SK-N-SH treated with all-trans-retinoic acid at 6 μM for 48 hours (cell line): Measurements from ENCODE around the gene NINL.

Experiments
- ATAC-seq: fragments of 200-7000 bp; cut with Tn5 transposase; 3 replicates; pipeline ENCODE4 v1.9.1; 2020; ENCODE audit warnings: mild to moderate bottlenecking, moderate library complexity
- ARNTL ChIP-seq: fragments of 450-650 bp; formaldehyde crosslinking; IDR thresholded peaks from 2 replicates; pipeline ENCODE4 v1.5.0; 2020; ENCODE audit warnings: low read depth, mild to moderate bottlenecking, moderate library complexity, borderline replicate concordance
- BACH2 ChIP-seq: fragments of 250-450 bp; sonication (Bioruptor Pico); IDR thresholded peaks from 2 replicates; pipeline ENCODE4 v1.9.0; 2021; ENCODE audit warnings: mild to moderate bottlenecking, borderline replicate concordance
- CSDC2 ChIP-seq: fragments of 250-450 bp; sonication (Bioruptor Pico); IDR thresholded peaks from 2 replicates; pipeline ENCODE4 v1.5.0; 2020; ENCODE audit warnings: mild to moderate bottlenecking, moderate library complexity
- ESRRG ChIP-seq: fragments of 250-450 bp; sonication (Bioruptor Pico); IDR thresholded peaks from 2 replicates; pipeline ENCODE4 v1.6.1; 2021; ENCODE audit warnings: mild to moderate bottlenecking
- GLIS3 ChIP-seq: fragments of 250-450 bp; sonication (Bioruptor Pico); IDR thresholded peaks from 2 replicates; pipeline ENCODE4 v1.5.0; 2020; ENCODE audit warnings: mild to moderate bottlenecking, moderate library complexity
- ISL1 ChIP-seq: fragments of 250-450 bp; sonication (Bioruptor Pico); IDR thresholded peaks from 2 replicates; pipeline ENCODE4 v2.1.2; 2022; ENCODE audit warnings: mild to moderate bottlenecking, moderate library complexity
- OSR1 ChIP-seq: fragments of 250-450 bp; sonication (Bioruptor Pico); IDR thresholded peaks from 2 replicates; pipeline ENCODE4 v1.8.0; 2022; ENCODE audit warnings: moderate library complexity, mild to moderate bottlenecking, inconsistent platforms
- PPARA ChIP-seq: fragments of 250-450 bp; sonication (Bioruptor Pico); IDR thresholded peaks from 2 replicates; pipeline ENCODE4 v1.5.0; 2020; ENCODE audit warnings: mild to moderate bottlenecking, borderline replicate concordance
- SNAI2 ChIP-seq: fragments of 250-450 bp; sonication (Bioruptor Pico); IDR thresholded peaks from 2 replicates; pipeline ENCODE4 v1.5.0; 2020; ENCODE audit warnings: mild to moderate bottlenecking, moderate library complexity
- TCF4 ChIP-seq: fragments of 250-450 bp; sonication (Bioruptor Pico); IDR thresholded peaks from 2 replicates; pipeline ENCODE4 v1.8.0; 2021; ENCODE audit warnings: mild to moderate bottlenecking, moderate library complexity, borderline replicate concordance
- TOX ChIP-seq: fragments of 250-450 bp; sonication (Bioruptor Pico); IDR thresholded peaks from 2 replicates; pipeline ENCODE4 v1.8.0; 2021; ENCODE audit warnings: mild to moderate bottlenecking, moderate library complexity, borderline replicate concordance
- ZC3H10 ChIP-seq: fragments of 250-450 bp; sonication (Bioruptor Pico); IDR thresholded peaks from 2 replicates; pipeline ENCODE4 v1.5.1; 2021; ENCODE audit warnings: mild to moderate bottlenecking, moderate library complexity
- ZFP3 ChIP-seq: fragments of 250-450 bp; sonication (Bioruptor Pico); IDR thresholded peaks from 2 replicates; pipeline ENCODE4 v1.5.0; 2020; ENCODE audit warnings: mild to moderate bottlenecking, moderate library complexity
- ZNF565 ChIP-seq: fragments of 450-650 bp; formaldehyde crosslinking; conservative IDR thresholded peaks from 2 replicates; pipeline ENCODE4 v1.5.0; 2020; ENCODE audit warnings: low read depth, mild to moderate bottlenecking, moderate library complexity
- ZNF70 ChIP-seq: fragments of 450-650 bp; formaldehyde crosslinking; IDR thresholded peaks from 2 replicates; pipeline ENCODE4 v1.5.0; 2020; ENCODE audit warnings: mild to moderate bottlenecking, moderate library complexity
- ZNF8 ChIP-seq: fragments of 450-650 bp; formaldehyde crosslinking; IDR thresholded peaks from 2 replicates; pipeline ENCODE4 v1.5.0; 2020; ENCODE audit warnings: mild to moderate bottlenecking, moderate library complexity
- TF ChIP-seq, protein P1 (sequence below): fragments of 250-450 bp; sonication (Bioruptor Pico); IDR thresholded peaks from 2 replicates; pipeline ENCODE4 v1.8.0; 2020; ENCODE audit warnings: mild to moderate bottlenecking, moderate library complexity, borderline replicate concordance
- TF ChIP-seq, protein P2 (sequence below): fragments of 250-450 bp; sonication (Bioruptor Pico); IDR thresholded peaks from 2 replicates; pipeline ENCODE4 v1.5.0; 2020; ENCODE audit warnings: mild to moderate bottlenecking, moderate library complexity
- TF ChIP-seq, protein P3 (sequence below): fragments of 250-450 bp; sonication (Bioruptor Pico); IDR thresholded peaks from 2 replicates; pipeline ENCODE4 v1.5.1; 2020; ENCODE audit warnings: low read depth, mild to moderate bottlenecking, moderate library complexity
- TF ChIP-seq, protein P4 (sequence below): fragments of 250-450 bp; sonication (Bioruptor Pico); IDR thresholded peaks from 2 replicates; pipeline ENCODE4 v1.5.1; 2021; ENCODE audit warnings: mild to moderate bottlenecking, moderate library complexity
- TF ChIP-seq, protein P5 (sequence below): fragments of 250-450 bp; sonication (Bioruptor Pico); IDR thresholded peaks from 2 replicates; pipeline ENCODE4 v1.8.0; 2021; ENCODE audit warnings: low read depth, mild to moderate bottlenecking, moderate library complexity, borderline replicate concordance

Gene NINL

DNA sequence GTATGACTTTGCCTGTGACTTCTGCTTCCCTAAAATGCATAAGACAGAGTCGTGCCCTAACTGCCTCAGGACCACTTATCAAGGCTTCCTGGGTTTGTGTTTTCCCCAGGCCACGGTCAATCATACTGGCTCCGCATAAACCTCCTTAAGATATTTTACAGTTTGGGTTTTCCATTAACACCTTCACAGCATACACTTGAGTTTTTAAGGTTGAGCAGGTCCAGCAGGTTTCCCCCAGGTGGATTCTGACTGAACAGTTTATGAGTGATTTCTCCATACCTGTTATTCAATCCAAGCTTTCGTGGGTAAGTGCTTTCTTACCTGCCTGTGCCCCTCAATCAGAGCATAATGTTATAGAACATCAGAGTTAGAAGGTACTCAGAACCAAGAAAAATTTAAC, 39.3 kb downstream of the NINL start:
- TF ChIP-seq, protein P1, sequence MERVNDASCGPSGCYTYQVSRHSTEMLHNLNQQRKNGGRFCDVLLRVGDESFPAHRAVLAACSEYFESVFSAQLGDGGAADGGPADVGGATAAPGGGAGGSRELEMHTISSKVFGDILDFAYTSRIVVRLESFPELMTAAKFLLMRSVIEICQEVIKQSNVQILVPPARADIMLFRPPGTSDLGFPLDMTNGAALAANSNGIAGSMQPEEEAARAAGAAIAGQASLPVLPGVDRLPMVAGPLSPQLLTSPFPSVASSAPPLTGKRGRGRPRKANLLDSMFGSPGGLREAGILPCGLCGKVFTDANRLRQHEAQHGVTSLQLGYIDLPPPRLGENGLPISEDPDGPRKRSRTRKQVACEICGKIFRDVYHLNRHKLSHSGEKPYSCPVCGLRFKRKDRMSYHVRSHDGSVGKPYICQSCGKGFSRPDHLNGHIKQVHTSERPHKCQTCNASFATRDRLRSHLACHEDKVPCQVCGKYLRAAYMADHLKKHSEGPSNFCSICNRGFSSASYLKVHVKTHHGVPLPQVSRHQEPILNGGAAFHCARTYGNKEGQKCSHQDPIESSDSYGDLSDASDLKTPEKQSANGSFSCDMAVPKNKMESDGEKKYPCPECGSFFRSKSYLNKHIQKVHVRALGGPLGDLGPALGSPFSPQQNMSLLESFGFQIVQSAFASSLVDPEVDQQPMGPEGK, result no peak
- TF ChIP-seq ISL1 (CRISPR knock-in tag) (no peak), ZNF565 (CRISPR knock-in tag) (no peak), ARNTL (no peak)
- TF ChIP-seq, protein P2, sequence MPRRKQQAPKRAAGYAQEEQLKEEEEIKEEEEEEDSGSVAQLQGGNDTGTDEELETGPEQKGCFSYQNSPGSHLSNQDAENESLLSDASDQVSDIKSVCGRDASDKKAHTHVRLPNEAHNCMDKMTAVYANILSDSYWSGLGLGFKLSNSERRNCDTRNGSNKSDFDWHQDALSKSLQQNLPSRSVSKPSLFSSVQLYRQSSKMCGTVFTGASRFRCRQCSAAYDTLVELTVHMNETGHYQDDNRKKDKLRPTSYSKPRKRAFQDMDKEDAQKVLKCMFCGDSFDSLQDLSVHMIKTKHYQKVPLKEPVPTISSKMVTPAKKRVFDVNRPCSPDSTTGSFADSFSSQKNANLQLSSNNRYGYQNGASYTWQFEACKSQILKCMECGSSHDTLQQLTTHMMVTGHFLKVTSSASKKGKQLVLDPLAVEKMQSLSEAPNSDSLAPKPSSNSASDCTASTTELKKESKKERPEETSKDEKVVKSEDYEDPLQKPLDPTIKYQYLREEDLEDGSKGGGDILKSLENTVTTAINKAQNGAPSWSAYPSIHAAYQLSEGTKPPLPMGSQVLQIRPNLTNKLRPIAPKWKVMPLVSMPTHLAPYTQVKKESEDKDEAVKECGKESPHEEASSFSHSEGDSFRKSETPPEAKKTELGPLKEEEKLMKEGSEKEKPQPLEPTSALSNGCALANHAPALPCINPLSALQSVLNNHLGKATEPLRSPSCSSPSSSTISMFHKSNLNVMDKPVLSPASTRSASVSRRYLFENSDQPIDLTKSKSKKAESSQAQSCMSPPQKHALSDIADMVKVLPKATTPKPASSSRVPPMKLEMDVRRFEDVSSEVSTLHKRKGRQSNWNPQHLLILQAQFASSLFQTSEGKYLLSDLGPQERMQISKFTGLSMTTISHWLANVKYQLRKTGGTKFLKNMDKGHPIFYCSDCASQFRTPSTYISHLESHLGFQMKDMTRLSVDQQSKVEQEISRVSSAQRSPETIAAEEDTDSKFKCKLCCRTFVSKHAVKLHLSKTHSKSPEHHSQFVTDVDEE (CRISPR knock-in tag), result no peak
- TF ChIP-seq, protein P3, sequence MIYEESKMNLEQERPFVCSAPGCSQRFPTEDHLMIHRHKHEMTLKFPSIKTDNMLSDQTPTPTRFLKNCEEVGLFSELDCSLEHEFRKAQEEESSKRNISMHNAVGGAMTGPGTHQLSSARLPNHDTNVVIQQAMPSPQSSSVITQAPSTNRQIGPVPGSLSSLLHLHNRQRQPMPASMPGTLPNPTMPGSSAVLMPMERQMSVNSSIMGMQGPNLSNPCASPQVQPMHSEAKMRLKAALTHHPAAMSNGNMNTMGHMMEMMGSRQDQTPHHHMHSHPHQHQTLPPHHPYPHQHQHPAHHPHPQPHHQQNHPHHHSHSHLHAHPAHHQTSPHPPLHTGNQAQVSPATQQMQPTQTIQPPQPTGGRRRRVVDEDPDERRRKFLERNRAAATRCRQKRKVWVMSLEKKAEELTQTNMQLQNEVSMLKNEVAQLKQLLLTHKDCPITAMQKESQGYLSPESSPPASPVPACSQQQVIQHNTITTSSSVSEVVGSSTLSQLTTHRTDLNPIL, result no peak
- no peak for ATAC-seq

DNA sequence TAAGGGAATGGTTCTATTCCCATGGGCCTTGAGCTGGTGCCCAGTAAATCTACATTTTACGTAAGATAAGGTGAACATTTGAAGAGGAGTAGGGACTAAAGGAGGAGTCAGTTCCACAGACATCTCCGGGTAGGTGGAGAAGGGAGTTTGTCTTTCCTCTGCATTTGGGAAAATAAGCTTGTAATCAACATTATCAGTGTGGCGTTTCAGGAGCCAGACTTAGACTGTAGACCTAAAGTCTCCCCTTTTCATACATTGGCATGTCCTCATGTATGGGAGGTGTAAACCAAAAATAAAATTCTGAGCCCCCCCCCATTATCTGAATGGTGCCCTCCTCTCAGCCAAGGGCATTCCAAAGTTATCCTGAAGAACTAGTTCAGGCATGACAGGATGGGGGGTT, 40.2 kb downstream of the NINL start:
- TF ChIP-seq, protein P3, result no peak
- no peak for TF ChIP-seq PPARA (CRISPR knock-in tag)
- TF ChIP-seq ZFP3 (CRISPR knock-in tag), result no peak
- TF ChIP-seq, protein P4, sequence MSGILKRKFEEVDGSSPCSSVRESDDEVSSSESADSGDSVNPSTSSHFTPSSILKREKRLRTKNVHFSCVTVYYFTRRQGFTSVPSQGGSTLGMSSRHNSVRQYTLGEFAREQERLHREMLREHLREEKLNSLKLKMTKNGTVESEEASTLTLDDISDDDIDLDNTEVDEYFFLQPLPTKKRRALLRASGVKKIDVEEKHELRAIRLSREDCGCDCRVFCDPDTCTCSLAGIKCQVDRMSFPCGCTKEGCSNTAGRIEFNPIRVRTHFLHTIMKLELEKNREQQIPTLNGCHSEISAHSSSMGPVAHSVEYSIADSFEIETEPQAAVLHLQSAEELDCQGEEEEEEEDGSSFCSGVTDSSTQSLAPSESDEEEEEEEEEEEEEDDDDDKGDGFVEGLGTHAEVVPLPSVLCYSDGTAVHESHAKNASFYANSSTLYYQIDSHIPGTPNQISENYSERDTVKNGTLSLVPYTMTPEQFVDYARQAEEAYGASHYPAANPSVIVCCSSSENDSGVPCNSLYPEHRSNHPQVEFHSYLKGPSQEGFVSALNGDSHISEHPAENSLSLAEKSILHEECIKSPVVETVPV (CRISPR knock-in tag), result no peak
- TF ChIP-seq, protein P5, sequence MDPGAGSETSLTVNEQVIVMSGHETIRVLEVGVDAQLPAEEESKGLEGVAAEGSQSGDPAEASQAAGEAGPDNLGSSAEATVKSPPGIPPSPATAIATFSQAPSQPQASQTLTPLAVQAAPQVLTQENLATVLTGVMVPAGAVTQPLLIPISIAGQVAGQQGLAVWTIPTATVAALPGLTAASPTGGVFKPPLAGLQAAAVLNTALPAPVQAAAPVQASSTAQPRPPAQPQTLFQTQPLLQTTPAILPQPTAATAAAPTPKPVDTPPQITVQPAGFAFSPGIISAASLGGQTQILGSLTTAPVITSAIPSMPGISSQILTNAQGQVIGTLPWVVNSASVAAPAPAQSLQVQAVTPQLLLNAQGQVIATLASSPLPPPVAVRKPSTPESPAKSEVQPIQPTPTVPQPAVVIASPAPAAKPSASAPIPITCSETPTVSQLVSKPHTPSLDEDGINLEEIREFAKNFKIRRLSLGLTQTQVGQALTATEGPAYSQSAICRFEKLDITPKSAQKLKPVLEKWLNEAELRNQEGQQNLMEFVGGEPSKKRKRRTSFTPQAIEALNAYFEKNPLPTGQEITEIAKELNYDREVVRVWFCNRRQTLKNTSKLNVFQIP (CRISPR knock-in tag), result no peak
- TF ChIP-seq, protein P2 (CRISPR knock-in tag), result no peak
- TF ChIP-seq, protein P1, result no peak
- TF ChIP-seq ZNF70 (CRISPR knock-in tag), result no peak
- TF ChIP-seq OSR1 (CRISPR knock-in tag), result no peak
- no peak for TF ChIP-seq ESRRG (CRISPR knock-in tag)
- no peak for TF ChIP-seq CSDC2 (CRISPR knock-in tag)
- no peak for TF ChIP-seq SNAI2 (CRISPR knock-in tag)
- TF ChIP-seq ARNTL, result no peak
- no peak for TF ChIP-seq ISL1 (CRISPR knock-in tag)
- TF ChIP-seq ZNF8 (CRISPR knock-in tag), result no peak
- TF ChIP-seq TCF4 (CRISPR knock-in tag), result no peak
- no peak for TF ChIP-seq ZC3H10 (CRISPR knock-in tag)
- no peak for TF ChIP-seq GLIS3
- no peak for TF ChIP-seq BACH2
- no peak for TF ChIP-seq TOX
- ATAC-seq, result no peak; the same call in 2 of the 3 replicates
